IMR-90 (cell line): Measurements from ENCODE around the gene AADAC. TPM values are rescaled to one million over a fixed set of nuclear protein-coding genes. Genes with fewer than 3 reads are reported as not detected.

ENCODE experiments used
- ATAC-seq: fragments of 200-7000 bp; cut with Tn5 transposase; 2 replicates; pipeline ENCODE4 v1.9.1; 2020; ENCODE audit warnings: low read depth, mild to moderate bottlenecking, moderate library complexity
- BruUV-seq: library from RNA; stranded (reverse); fragments of 400-500 nt; replicated peaks from 2 replicates; lab custom pipeline; 2021; lab: Mats Ljungman, UMichigan
- CTCF ChIA-PET: fragments of 300-600 bp; formaldehyde crosslinking; extraction: SDS; loops from one replicate; lab custom pipeline; 2021; ENCODE audit warnings: antibody characterized with exemption; lab: Yijun Ruan, JAX
- POLR2A ChIA-PET: fragments of 300-600 bp; sonication (Branson Sonifier 250); formaldehyde crosslinking; loops from one replicate; lab custom pipeline; 2022; ENCODE audit warnings: antibody characterized with exemption; ENCODE audit not compliant: unreplicated experiment; lab: Charles Lee
- DNase-seq: peaks from one replicate; pipeline ENCODE4 v3.0.0; 2013
- H2AFZ ChIP-seq: replicated peaks from 2 replicates; pipeline ENCODE3; 2013; ENCODE audit warnings: low read length, mild to moderate bottlenecking; ENCODE audit not compliant: poor library complexity
- H2AK5ac ChIP-seq: 2 replicates; pipeline ENCODE4 v1.6.1; 2013; ENCODE audit warnings: low read depth, low read length, inconsistent platforms
- H2AK9ac ChIP-seq: replicated peaks from 2 replicates; pipeline ENCODE3; 2013; ENCODE audit warnings: mild to moderate bottlenecking, low read depth, low read length, moderate library complexity; ENCODE audit not compliant: poor library complexity
- H2BK120ac ChIP-seq: 2 replicates; pipeline ENCODE4 v1.6.1; 2013; ENCODE audit warnings: low read depth, low read length, inconsistent platforms
- H2BK15ac ChIP-seq: 3 replicates; pipeline ENCODE4 v1.6.1; 2013; ENCODE audit warnings: low read depth, low read length, inconsistent platforms
- H2BK20ac ChIP-seq: 2 replicates; pipeline ENCODE4 v1.6.1; 2013; ENCODE audit warnings: low read depth, mild to moderate bottlenecking, inconsistent platforms, low read length, moderate library complexity
- H2BK5ac ChIP-seq: 2 replicates; pipeline ENCODE4 v1.6.1; 2013; ENCODE audit warnings: mild to moderate bottlenecking, low read depth, low read length, inconsistent platforms; ENCODE audit not compliant: poor library complexity, severe bottlenecking
- H3K14ac ChIP-seq: replicated peaks from 2 replicates; pipeline ENCODE4 v1.6.1; 2013; ENCODE audit warnings: low read depth, low read length, inconsistent platforms
- H3K18ac ChIP-seq: 2 replicates; pipeline ENCODE4 v1.6.1; 2013; ENCODE audit warnings: low read depth, low read length, control low read depth
- H3K23ac ChIP-seq: 2 replicates; pipeline ENCODE4 v1.6.1; 2013; ENCODE audit warnings: low read depth, low read length, inconsistent platforms
- H3K27ac ChIP-seq: 2 replicates; pipeline ENCODE4 v1.5.1; 2013; ENCODE audit warnings: mild to moderate bottlenecking, control low read depth, low read length; ENCODE audit not compliant: insufficient read depth
- H3K27me3 ChIP-seq: 2 replicates; pipeline ENCODE4 v1.6.1; 2013; ENCODE audit warnings: low read length; ENCODE audit not compliant: control insufficient read depth, insufficient read depth
- H3K36me3 ChIP-seq: 2 replicates; pipeline ENCODE4 v1.6.1; 2013; ENCODE audit warnings: low read length, mixed read lengths; ENCODE audit not compliant: control insufficient read depth, insufficient read depth
- H3K4ac ChIP-seq: 2 replicates; pipeline ENCODE4 v1.6.1; 2013; ENCODE audit warnings: low read depth, low read length, inconsistent platforms
- H3K4me1 ChIP-seq: 2 replicates; pipeline ENCODE4 v1.6.1; 2013; ENCODE audit warnings: low read length, mixed read lengths; ENCODE audit not compliant: control insufficient read depth, insufficient read depth
- H3K4me2 ChIP-seq: 2 replicates; pipeline ENCODE4 v1.6.1; 2013; ENCODE audit warnings: low read depth, mild to moderate bottlenecking, control low read depth, low read length, moderate library complexity
- H3K4me3 ChIP-seq: 2 replicates; pipeline ENCODE4 v1.5.1; 2013; ENCODE audit warnings: low read depth, mild to moderate bottlenecking, control low read depth, low read length, moderate library complexity; ENCODE audit not compliant: insufficient read depth
- H3K56ac ChIP-seq: 2 replicates; pipeline ENCODE4 v1.6.1; 2013; ENCODE audit warnings: low read length, inconsistent platforms; ENCODE audit not compliant: insufficient read depth; ENCODE audit errors: extremely low read depth
- H3K79me1 ChIP-seq, 2 experiments: 2 replicates each; pipeline ENCODE4 v1.6.1; 2013; ENCODE audit warnings: low read length in 2 of 2, inconsistent platforms in 1 of 2, low read depth in 1 of 2
- H3K9ac ChIP-seq: 2 replicates; pipeline ENCODE4 v1.6.1; 2013; ENCODE audit warnings: low read depth, low read length, control low read depth
- H3K9me1 ChIP-seq: 2 replicates; pipeline ENCODE4 v1.6.1; 2013; ENCODE audit warnings: low read length, inconsistent platforms; ENCODE audit not compliant: insufficient read depth
- H3K9me3 ChIP-seq: 2 replicates; pipeline ENCODE4 v1.6.1; 2013; ENCODE audit warnings: low read length; ENCODE audit not compliant: control insufficient read depth, insufficient read depth
- H4K20me1 ChIP-seq: 2 replicates; pipeline ENCODE4 v1.6.1; 2013; ENCODE audit warnings: low read length, inconsistent platforms; ENCODE audit not compliant: insufficient read depth
- H4K5ac ChIP-seq: 2 replicates; pipeline ENCODE4 v1.6.1; 2013; ENCODE audit warnings: mild to moderate bottlenecking, low read depth, low read length, control low read depth
- H4K8ac ChIP-seq, 2 experiments: 2 replicates each; pipeline ENCODE4 v1.6.1; 2013; ENCODE audit warnings: low read depth in 2 of 2, low read length in 2 of 2, control low read depth in 1 of 2, inconsistent platforms in 1 of 2
- H4K91ac ChIP-seq: 2 replicates; pipeline ENCODE4 v1.6.1; 2013; ENCODE audit warnings: low read depth, low read length, inconsistent platforms; ENCODE audit not compliant: insufficient read depth
- BHLHE40 ChIP-seq: fragments of 150-350 bp; IDR thresholded peaks from 2 replicates; pipeline ENCODE4 v1.6.1; 2016; ENCODE audit warnings: mild to moderate bottlenecking, low read depth, low read length
- CEBPB ChIP-seq: IDR thresholded peaks from 2 replicates; pipeline ENCODE4 v1.6.1; 2012; ENCODE audit warnings: low read depth, low read length, improper control_type of control experiment
- FOS ChIP-seq: fragments of 150-350 bp; IDR thresholded peaks from 2 replicates; pipeline ENCODE4 v1.6.1; 2016; ENCODE audit warnings: low read depth, low read length
- MAFK ChIP-seq: IDR thresholded peaks from 2 replicates; pipeline ENCODE4 v1.6.1; 2012; ENCODE audit warnings: low read depth, low read length, improper control_type of control experiment
- MAZ ChIP-seq: IDR thresholded peaks from 2 replicates; pipeline ENCODE4 v1.6.1; 2012; ENCODE audit warnings: low read depth, mild to moderate bottlenecking, low read length, improper control_type of control experiment, moderate library complexity, borderline replicate concordance
- NFE2L2 ChIP-seq: fragments of 150-350 bp; IDR thresholded peaks from 2 replicates; pipeline ENCODE4 v1.6.1; 2016; ENCODE audit warnings: low read depth, mild to moderate bottlenecking, low read length
- POLR2A ChIP-seq: IDR thresholded peaks from 2 replicates; pipeline ENCODE4 v1.6.1; 2012; ENCODE audit warnings: mild to moderate bottlenecking, low read depth, low read length
- RAD21 ChIP-seq: IDR thresholded peaks from 2 replicates; pipeline ENCODE4 v1.6.1; 2012; ENCODE audit warnings: low read length, improper control_type of control experiment
- RCOR1 ChIP-seq: IDR thresholded peaks from 2 replicates; pipeline ENCODE4 v1.6.1; 2012; ENCODE audit warnings: mild to moderate bottlenecking, low read length, improper control_type of control experiment; ENCODE audit not compliant: insufficient replicate concordance
- RFX5 ChIP-seq: IDR thresholded peaks from 2 replicates; pipeline ENCODE4 v1.8.0; 2012; ENCODE audit warnings: low read depth, mild to moderate bottlenecking, low read length, moderate library complexity
- SMC3 ChIP-seq: fragments of 150-350 bp; IDR thresholded peaks from 2 replicates; pipeline ENCODE4 v1.6.1; 2016; ENCODE audit warnings: low read depth, mild to moderate bottlenecking, antibody characterized with exemption, low read length, moderate library complexity
- WGBS, 2 experiments: methylation state at CpG; one replicate each; pipeline versions ENCODE4 v1.1.5 to v1.1.7; 2013; ENCODE audit warnings: missing lambda C conversion rate in 2 of 2; ENCODE audit not compliant: insufficient read length in 1 of 2; ENCODE audit errors: extremely low coverage in 2 of 2; 5-methylcytosine and 5-hydroxymethylcytosine counted together
- dilution Hi-C: fragments of 300-500 bp; cut with HindIII; formaldehyde crosslinking; loops from one replicate; pipeline ENCODE4 v1.14.3; 2018; ENCODE audit warnings: low sequenced_read_pairs; ENCODE audit not compliant: unreplicated experiment
- in situ Hi-C: fragments of 300-500 bp; cut with MboI; formaldehyde crosslinking; loops from 3 replicates; pipeline ENCODE4 v1.14.3; 2019; ENCODE audit warnings: low sequenced_read_pairs, inconsistent platforms, mixed read lengths
- intact Hi-C: fragments of 100-400 bp; cut with micrococcal nuclease; formaldehyde crosslinking; loops from 2 replicates; pipeline ENCODE4 v1.10.0; 2022
- polyA plus RNA-seq, 3 experiments: library from polyadenylated mRNA; depleted of rRNA; stranded (reverse); fragments of >200 nt; gene quantifications; 2 replicates each; pipeline ENCODE4 v1.2.3, GENCODE V29; 2012; ENCODE audit warnings: low replicate concordance in 1 of 3
- total RNA-seq: library from RNA; depleted of rRNA; stranded (reverse); fragments of >200 nt; gene quantifications from 2 replicates; pipeline ENCODE4 v1.2.3, GENCODE V29; 2012
- TF ChIP-seq, protein P1 (sequence below): fragments of 150-350 bp; IDR thresholded peaks from 2 replicates; pipeline ENCODE4 v1.6.1; 2017; ENCODE audit warnings: mild to moderate bottlenecking, antibody characterized with exemption, low read length, low read depth
- TF ChIP-seq, protein P2 (sequence below): conservative IDR thresholded peaks from 2 replicates; pipeline ENCODE4 v1.5.1; 2012; ENCODE audit warnings: mild to moderate bottlenecking, low read depth, low read length, improper control_type of control experiment

Gene AADAC
- total and polyA plus RNA-seq, 2 of the 4 experiments (the other 2 are of a cell fraction): not detected

DNA sequence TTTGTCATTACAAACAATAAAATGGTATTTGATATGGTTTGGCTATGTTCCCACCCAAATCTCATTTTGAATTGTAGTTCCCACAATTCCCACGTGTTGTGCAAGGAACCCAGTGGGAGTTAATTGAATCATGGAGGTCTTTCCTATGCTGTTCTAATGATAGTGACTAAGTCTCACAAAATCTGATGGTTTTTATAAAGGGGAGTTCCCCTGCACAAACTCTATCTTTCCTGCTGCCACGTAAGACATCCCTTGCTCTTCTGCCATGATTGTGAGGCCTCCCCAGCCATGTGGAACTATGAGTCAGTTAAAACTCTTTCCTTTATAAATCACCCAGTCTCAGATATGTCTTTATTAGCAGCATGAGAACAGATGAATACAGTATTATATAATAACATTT lies 15.4 kb upstream of the AADAC start:
- Histone ChIP-seq H3K4me3 (no peak overlapping the region), H3K14ac (no peak overlapping the region), H4K8ac (no peak overlapping the region), H3K27ac (no peak overlapping the region), H3K79me1 (no peaks in the 10 kb centered on the region), H2AFZ (no peak overlapping the region), H3K9me3 (no peaks in the 10 kb centered on the region), H4K20me1 (no peaks in the 10 kb centered on the region), H2BK5ac (no peak overlapping the region), H3K18ac (no peak overlapping the region), H3K23ac (no peak overlapping the region), H3K9ac (no peak overlapping the region), H3K4me1 (no peaks in the 10 kb centered on the region), H3K4me2 (no peak overlapping the region), H2BK15ac (no peak overlapping the region), H3K56ac (no peak overlapping the region), H3K4ac (no peak overlapping the region), H2BK120ac (no peak overlapping the region), H3K36me3 (no peaks in the 10 kb centered on the region), H4K91ac (no peak overlapping the region), H2AK5ac (no peak overlapping the region), H3K9me1 (no peaks in the 10 kb centered on the region), H2BK20ac (no peak overlapping the region), H3K27me3 (no peaks in the 10 kb centered on the region), H2AK9ac (no peak overlapping the region), H4K5ac (no peak overlapping the region)
- POLR2A ChIA-PET: no interaction called here
- in situ Hi-C loops: no loop called here
- DNase-seq: peak; percentile 23
- WGBS, 2 experiments: no CpG with 5 or more reads among the region's 2 CpGs
- CTCF ChIA-PET: no interaction called here
- no TSS peak for BruUV-seq
- no peak for ATAC-seq
- dilution Hi-C loops: no loop called here
- TF ChIP-seq, protein P1, sequence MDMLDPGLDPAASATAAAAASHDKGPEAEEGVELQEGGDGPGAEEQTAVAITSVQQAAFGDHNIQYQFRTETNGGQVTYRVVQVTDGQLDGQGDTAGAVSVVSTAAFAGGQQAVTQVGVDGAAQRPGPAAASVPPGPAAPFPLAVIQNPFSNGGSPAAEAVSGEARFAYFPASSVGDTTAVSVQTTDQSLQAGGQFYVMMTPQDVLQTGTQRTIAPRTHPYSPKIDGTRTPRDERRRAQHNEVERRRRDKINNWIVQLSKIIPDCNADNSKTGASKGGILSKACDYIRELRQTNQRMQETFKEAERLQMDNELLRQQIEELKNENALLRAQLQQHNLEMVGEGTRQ: no peak
- TF ChIP-seq RFX5 (no peak), MAZ (no peak), CEBPB (no peak), NFE2L2 (no peak), BHLHE40 (no peak), SMC3 (no peak), MAFK (no peak), RCOR1 (no peak), RAD21 (no peak), POLR2A (no peak), FOS (no peak)
- TF ChIP-seq, protein P2, sequence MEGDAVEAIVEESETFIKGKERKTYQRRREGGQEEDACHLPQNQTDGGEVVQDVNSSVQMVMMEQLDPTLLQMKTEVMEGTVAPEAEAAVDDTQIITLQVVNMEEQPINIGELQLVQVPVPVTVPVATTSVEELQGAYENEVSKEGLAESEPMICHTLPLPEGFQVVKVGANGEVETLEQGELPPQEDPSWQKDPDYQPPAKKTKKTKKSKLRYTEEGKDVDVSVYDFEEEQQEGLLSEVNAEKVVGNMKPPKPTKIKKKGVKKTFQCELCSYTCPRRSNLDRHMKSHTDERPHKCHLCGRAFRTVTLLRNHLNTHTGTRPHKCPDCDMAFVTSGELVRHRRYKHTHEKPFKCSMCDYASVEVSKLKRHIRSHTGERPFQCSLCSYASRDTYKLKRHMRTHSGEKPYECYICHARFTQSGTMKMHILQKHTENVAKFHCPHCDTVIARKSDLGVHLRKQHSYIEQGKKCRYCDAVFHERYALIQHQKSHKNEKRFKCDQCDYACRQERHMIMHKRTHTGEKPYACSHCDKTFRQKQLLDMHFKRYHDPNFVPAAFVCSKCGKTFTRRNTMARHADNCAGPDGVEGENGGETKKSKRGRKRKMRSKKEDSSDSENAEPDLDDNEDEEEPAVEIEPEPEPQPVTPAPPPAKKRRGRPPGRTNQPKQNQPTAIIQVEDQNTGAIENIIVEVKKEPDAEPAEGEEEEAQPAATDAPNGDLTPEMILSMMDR: no peak
- intact Hi-C loops: no loop called here
